K562 (cell line): ENCODE data around the gene WNK1. TPM values are rescaled to one million over a fixed set of nuclear protein-coding genes. Genes with fewer than 3 reads are reported as not detected.
A peak's percentile ranks its signal among the peaks of the same experiment; 100 is the strongest.

Experiments used
- CBFA2T3 ChIP-seq: fragments of 450-650 bp; IDR thresholded peaks from 2 replicates; pipeline ENCODE4 v1.6.1; 2017
- CHD1 ChIP-seq: fragments of 200-600 bp; sonication (generic); IDR thresholded peaks from one replicate; pipeline ENCODE4 v1.6.1; 2012; ENCODE audit warnings: mild to moderate bottlenecking, moderate library complexity, low read length, inconsistent platforms
- ESRRA ChIP-seq: fragments of 450-650 bp; IDR thresholded peaks from 2 replicates; pipeline ENCODE4 v1.6.1; 2014; ENCODE audit warnings: low read depth, mild to moderate bottlenecking, moderate library complexity, borderline replicate concordance
- LEF1 ChIP-seq: fragments of 450-650 bp; IDR thresholded peaks from 2 replicates; pipeline ENCODE4 v1.6.1; 2016; ENCODE audit warnings: mild to moderate bottlenecking
- MYC ChIP-seq, 2 experiments: fragments of 250-450 bp in 1 of 2; sonication (Bioruptor Pico) in 1 of 2; IDR thresholded peaks; 2 replicates each; pipeline versions ENCODE4 v1.5.1 to v1.6.1; 2012 to 2021; ENCODE audit warnings: low read depth in 2 of 2, borderline replicate concordance in 1 of 2, improper control_type of control experiment in 1 of 2, low read length in 1 of 2, mild to moderate bottlenecking in 1 of 2, moderate library complexity in 1 of 2
- NFIX ChIP-seq: fragments of 250-450 bp; sonication (Bioruptor Pico); IDR thresholded peaks from 2 replicates; pipeline ENCODE4 v1.4.0; 2020; ENCODE audit warnings: low read depth, mild to moderate bottlenecking, moderate library complexity
- NR2C2 ChIP-seq, 2 experiments: fragments of 200-800 bp in 1 of 2; sonication (Bioruptor generic) in 1 of 2; sonication (generic) in 1 of 2; formaldehyde crosslinking in 1 of 2; IDR thresholded peaks; 2 replicates each; pipeline versions ENCODE4 v1.6.1 to v1.8.0; 2016 to 2022; ENCODE audit warnings: mild to moderate bottlenecking in 1 of 2, missing compliant biosample characterization in 1 of 2, missing genetic modification characterization in 1 of 2, missing genetic modification reagents in 1 of 2
- PCBP2 ChIP-seq: fragments of 200-400 bp; formaldehyde crosslinking; IDR thresholded peaks from 2 replicates; pipeline ENCODE4 v1.6.1; 2018; ENCODE audit warnings: low read length, low read depth, mild to moderate bottlenecking, moderate library complexity; ENCODE audit not compliant: poor library complexity, severe bottlenecking
- POLR2A ChIP-seq: fragments of 450-650 bp; conservative IDR thresholded peaks from 2 replicates; pipeline ENCODE4 v1.6.1; 2016
- SMARCC2 ChIP-seq: fragments of 450-650 bp; IDR thresholded peaks from 2 replicates; pipeline ENCODE4 v1.6.1; 2017; ENCODE audit warnings: antibody characterized with exemption, moderate library complexity, mild to moderate bottlenecking, low read depth
- SUPT5H ChIP-seq: fragments of 450-650 bp; IDR thresholded peaks from 2 replicates; pipeline ENCODE4 v1.6.1; 2016
- TAF15 ChIP-seq: fragments of 200-400 bp; formaldehyde crosslinking; IDR thresholded peaks from 2 replicates; pipeline ENCODE4 v1.6.1; 2017; ENCODE audit warnings: mild to moderate bottlenecking, low read depth, low read length, moderate library complexity
- TCF7L2 ChIP-seq: fragments of 150-350 bp; IDR thresholded peaks from 2 replicates; pipeline ENCODE4 v1.6.1; 2016; ENCODE audit warnings: low read depth, mild to moderate bottlenecking, low read length, moderate library complexity
- ZNF133 ChIP-seq: fragments of 250-450 bp; sonication (Bioruptor Pico); IDR thresholded peaks from 2 replicates; pipeline ENCODE4 v1.4.0; 2020; ENCODE audit warnings: mild to moderate bottlenecking
- polyA plus RNA-seq, 8 experiments: library from polyadenylated mRNA; depleted of rRNA in 4 of 8; stranded (reverse) in 5 of 8; unstranded in 3 of 8; fragments of >200 nt; fragmentation: Nextera tagmentation in 2 of 8; fragmentation: Illumina TruSeq in 1 of 8; extraction: Ambion mirVana in 2 of 8; extraction: Trizol in 1 of 8; gene quantifications; 2 replicates each; pipeline versions ENCODE4 v1.2.1 to v1.2.3, GENCODE V29; 2011 to 2014; ENCODE audit warnings: inconsistent platforms in 1 of 8, missing spikeins in 1 of 8
- total RNA-seq, 7 experiments: library from RNA; depleted of rRNA in 6 of 7; stranded (reverse); fragments of >200 nt in 6 of 7; fragmentation: Illumina TruSeq in 2 of 7; extraction: Trizol in 2 of 7; gene quantifications; 2 replicates each; pipeline versions ENCODE4 v1.2.1 to v1.2.3, GENCODE V29; 2011 to 2021; ENCODE audit warnings: low replicate concordance in 1 of 7
- TF ChIP-seq, protein P1 (sequence below): sonication (generic); formaldehyde crosslinking; IDR thresholded peaks from 2 replicates; pipeline ENCODE4 v1.8.0; 2022; ENCODE audit warnings: mild to moderate bottlenecking, missing genetic modification reagents
- TF ChIP-seq, protein P2 (sequence below): sonication (generic); formaldehyde crosslinking; IDR thresholded peaks from 2 replicates; pipeline ENCODE4 v1.8.1; 2023; ENCODE audit warnings: mild to moderate bottlenecking, missing genetic modification reagents
- TF ChIP-seq, protein P3 (sequence below): fragments of 250-450 bp; sonication (Bioruptor Pico); IDR thresholded peaks from 2 replicates; pipeline ENCODE4 v1.4.0; 2020; ENCODE audit warnings: mild to moderate bottlenecking, moderate library complexity
- TF ChIP-seq, protein P4 (sequence below): fragments of 450-650 bp; IDR thresholded peaks from 2 replicates; pipeline ENCODE4 v1.6.1; 2016; ENCODE audit warnings: antibody characterized with exemption

Gene WNK1
- total and polyA plus RNA-seq, 9 of the 15 experiments (the other 6 are each of a cell fraction or from before 2014, with no cell fraction given) = 4.3 to 73.9 (median 31.0) TPM

DNA sequence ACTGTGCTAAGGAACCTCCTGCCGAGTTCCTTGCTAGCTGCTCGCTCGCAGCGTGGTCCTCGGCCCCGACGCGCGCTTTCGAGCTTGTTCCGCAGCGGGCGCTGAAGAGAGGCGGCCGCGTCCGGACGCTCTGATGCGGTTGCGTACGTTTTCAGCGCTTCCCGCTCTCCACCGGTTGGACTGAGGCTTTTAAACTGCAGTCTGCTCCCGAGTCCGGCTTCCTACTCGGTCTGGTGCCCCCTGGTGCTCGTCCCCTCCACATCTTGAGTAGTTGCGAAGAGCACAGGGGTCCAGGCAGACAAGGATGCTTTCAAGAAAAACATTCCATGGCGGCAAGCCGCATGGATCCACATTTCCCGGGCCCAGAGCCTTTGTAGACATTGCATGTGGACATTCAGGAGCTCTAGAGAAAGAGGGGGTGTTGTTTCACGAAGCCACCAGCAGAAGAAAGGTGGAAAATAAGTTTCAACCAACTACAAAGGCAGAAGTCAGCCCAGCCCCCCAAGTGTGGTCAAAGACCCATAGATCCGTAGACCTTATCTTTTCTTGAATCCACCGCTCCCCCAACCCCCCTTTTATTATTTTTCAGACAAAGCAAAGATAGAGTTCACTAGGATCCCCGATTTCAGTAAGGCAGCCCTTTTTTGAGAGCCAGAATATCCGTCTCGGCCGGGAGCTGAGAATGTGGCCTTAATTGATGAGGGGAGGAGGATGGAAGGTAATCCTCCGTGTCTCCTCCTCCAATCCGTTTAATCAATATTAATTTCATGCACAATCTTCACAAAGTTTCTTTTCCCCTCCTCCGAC is 984 bp upstream of the WNK1 start (continued):
- TF ChIP-seq CHD1 (no peak), ZNF133 (CRISPR knock-in tag) (no peak), LEF1 (no peak), MYC (IDR thresholded peaks at IDR 0.05; ENCODE audit: low read depth, low read length) (peak; percentile 68), MYC (CRISPR knock-in tag; IDR thresholded peaks at IDR 0.05; ENCODE audit: borderline replicate concordance, low read depth) (no peak), SMARCC2 (no peak), TAF15 (peak; percentile 71; the same call in 1 of the 2 replicates), PCBP2 (no peak), NFIX (CRISPR knock-in tag) (no peak), ESRRA (peak; percentile 64; the same call in 1 of the 2 replicates), CBFA2T3 (no peak), NR2C2 (CRISPR knock-in tag; IDR thresholded peaks at IDR 0.05) (no peak), NR2C2 (tag; IDR thresholded peaks at IDR 0.05) (no peak; the same call in 1 of the 2 replicates), POLR2A (peak; percentile 78; the same call in 1 of the 2 replicates), TCF7L2 (no peak), SUPT5H (peak; percentile 71; the same call in 1 of the 2 replicates)
- TF ChIP-seq, protein P1, sequence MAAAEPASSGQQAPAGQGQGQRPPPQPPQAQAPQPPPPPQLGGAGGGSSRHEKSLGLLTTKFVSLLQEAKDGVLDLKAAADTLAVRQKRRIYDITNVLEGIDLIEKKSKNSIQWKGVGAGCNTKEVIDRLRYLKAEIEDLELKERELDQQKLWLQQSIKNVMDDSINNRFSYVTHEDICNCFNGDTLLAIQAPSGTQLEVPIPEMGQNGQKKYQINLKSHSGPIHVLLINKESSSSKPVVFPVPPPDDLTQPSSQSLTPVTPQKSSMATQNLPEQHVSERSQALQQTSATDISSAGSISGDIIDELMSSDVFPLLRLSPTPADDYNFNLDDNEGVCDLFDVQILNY (CRISPR knock-in tag) = no peak
- TF ChIP-seq, protein P2, sequence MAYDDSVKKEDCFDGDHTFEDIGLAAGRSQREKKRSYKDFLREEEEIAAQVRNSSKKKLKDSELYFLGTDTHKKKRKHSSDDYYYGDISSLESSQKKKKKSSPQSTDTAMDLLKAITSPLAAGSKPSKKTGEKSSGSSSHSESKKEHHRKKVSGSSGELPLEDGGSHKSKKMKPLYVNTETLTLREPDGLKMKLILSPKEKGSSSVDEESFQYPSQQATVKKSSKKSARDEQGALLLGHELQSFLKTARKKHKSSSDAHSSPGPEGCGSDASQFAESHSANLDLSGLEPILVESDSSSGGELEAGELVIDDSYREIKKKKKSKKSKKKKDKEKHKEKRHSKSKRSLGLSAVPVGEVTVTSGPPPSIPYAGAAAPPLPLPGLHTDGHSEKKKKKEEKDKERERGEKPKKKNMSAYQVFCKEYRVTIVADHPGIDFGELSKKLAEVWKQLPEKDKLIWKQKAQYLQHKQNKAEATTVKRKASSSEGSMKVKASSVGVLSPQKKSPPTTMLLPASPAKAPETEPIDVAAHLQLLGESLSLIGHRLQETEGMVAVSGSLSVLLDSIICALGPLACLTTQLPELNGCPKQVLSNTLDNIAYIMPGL = no peak
- TF ChIP-seq, protein P3, sequence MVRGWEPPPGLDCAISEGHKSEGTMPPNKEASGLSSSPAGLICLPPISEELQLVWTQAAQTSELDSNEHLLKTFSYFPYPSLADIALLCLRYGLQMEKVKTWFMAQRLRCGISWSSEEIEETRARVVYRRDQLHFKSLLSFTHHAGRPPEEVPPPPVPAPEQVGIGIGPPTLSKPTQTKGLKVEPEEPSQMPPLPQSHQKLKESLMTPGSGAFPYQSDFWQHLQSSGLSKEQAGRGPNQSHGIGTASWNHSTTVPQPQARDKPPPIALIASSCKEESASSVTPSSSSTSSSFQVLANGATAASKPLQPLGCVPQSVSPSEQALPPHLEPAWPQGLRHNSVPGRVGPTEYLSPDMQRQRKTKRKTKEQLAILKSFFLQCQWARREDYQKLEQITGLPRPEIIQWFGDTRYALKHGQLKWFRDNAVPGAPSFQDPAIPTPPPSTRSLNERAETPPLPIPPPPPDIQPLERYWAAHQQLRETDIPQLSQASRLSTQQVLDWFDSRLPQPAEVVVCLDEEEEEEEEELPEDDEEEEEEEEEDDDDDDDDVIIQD = no peak
- TF ChIP-seq, protein P4, sequence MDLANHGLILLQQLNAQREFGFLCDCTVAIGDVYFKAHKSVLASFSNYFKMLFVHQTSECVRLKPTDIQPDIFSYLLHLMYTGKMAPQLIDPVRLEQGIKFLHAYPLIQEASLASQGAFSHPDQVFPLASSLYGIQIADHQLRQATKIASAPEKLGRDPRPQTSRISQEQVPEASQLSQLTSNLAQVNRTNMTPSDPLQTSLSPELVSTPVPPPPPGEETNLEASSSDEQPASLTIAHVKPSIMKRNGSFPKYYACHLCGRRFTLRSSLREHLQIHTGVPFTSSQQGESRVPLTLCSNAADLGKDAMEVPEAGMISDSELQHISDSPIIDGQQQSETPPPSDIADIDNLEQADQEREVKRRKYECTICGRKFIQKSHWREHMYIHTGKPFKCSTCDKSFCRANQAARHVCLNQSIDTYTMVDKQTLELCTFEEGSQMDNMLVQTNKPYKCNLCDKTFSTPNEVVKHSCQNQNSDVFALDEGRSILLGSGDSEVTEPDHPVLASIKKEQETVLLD = peak; percentile 85; the same call in 1 of the 2 replicates
